Measurements from ENCODE around the gene LRRC10B. TPM values are rescaled to one million over a fixed set of nuclear protein-coding genes. Genes with fewer than 3 reads are reported as not detected.

LRRC10B gene
- total RNA-seq, 1 donor from 2014 or later = 0.49 TPM

DNA sequence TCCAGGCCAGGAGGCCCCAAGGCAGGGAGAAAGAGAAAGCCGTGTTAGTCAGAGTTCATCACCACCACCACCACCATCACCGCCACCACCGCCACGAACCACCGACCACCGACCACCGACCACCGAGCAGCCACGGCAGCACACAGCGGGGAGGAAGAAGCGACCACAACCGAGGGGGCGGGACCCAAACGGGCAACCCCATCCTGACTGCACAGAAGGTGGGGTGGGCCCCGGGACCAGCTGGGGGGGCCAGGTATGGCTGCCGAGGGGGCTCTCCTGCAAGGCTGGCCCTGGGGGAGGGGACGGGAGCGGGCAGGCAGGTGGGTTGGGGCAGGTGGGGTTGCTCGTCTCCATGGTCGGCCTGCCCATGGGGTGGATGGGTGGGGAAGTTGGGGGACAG, 38.1 kb downstream of the LRRC10B start:
- no peak for DNase-seq

DNA sequence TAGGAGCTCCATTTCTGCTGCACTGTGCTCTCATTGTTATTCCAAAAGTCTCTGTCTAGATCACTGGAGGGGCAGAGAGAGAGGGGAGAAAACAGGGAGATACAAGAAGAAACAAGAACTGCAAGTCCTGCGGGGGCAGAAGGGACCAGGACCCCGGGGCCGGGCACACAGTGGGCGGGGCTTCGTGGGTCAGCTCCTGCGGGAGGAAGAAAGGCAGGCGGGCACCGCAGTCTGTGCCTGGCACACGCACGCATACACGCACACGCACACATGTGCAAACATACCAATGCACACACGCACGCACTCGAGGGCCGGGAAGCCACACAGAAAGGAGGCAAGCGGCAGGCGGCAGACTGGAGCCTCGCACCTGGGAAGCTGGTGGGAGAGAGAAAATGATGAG, 38.7 kb downstream of the LRRC10B start:
- DNase-seq = no peak

DNA sequence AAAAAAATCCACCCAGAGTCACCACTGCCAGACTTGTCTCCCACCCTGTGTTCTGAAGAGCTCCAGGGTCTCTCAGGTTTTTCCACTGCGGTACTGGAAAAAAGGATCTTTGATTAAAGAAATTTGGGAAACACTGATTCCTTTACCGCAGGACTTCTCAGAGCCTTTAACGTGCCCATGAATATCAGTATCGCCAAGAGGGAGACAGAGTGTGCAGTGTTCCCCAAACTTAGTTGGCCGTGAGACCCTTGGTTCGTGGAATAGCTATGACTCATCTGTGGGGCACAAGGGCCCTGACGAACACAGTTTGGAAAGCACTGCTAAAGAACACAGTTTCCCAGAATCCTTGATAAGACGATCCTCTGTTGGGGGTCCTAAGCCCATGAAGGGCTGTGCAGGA, 40.6 kb downstream of the LRRC10B start:
- DNase-seq = no peak

DNA sequence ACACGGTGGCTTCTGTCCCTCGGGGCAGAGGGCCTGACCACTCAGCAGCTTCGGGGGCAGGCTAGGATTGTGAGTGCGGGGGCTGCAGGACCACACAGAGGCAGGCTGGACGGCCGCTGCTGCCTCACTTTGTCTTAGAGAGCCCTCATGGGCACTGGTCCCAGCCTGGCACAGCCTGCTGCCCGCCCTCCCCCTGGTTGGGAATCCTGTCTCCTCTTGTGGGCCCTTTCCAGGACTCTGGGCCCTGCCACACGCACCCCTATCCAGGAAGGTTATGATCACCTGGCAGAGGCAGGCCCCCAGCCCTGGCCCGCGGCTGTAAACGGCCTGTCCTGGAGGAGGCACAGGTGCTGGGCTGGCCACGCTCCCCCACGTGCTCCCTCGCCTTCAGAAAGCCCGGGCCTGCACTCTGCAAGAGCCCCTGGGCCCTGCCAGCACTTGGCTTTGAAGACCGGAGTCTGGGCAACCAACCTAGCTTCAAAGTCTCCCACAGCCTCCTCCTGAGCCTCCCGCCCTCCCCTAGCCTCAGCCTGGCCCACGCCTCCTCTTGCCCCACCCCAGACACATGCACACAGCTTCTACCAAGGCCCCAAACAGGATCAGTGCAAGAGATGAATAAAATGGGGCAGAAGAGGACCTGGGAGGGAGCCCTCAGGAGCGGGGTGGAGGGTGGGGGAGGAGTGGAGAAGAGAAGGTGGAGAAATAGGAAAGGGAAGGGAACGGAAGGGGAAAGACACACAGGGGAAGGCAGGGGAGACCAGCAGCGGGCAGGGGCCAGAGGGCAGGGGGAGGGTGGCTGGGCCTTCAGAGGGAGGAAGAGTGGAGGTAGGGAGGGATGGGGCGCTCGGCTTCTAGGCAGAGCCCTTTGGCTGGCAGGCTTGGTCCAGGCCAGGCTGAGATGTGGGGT, 41.4 kb downstream of the LRRC10B start:
- DNase-seq = no peak

DNA sequence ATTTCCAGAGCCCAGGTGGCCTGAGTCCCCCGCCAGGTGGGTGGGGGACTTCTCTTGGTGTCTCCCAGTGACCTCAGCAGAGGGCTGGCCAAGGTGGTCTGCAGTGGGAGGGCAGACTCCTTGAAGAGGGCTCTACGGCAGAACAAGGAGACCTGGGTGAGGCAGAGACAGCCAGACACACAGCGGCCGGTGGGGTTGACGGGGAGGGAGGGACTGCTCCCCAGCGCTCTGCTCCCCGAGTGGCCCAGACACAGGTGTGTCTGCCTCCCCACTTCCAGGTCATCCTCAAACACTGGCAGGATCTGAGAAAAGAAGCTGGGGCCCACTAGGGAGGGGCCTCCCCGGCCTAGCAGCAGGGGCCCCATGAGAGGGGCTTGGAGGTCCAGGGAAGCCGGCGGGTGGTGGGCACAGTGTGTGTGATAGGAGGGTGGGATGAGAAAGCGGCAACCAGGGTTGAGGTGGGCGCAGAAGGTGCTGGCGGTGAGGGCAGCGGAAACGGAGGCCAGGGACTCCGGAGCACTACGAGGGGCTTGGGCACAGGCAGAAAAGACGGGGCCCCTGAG, 42.2 kb downstream of the LRRC10B start:
- no peak for DNase-seq

DNA sequence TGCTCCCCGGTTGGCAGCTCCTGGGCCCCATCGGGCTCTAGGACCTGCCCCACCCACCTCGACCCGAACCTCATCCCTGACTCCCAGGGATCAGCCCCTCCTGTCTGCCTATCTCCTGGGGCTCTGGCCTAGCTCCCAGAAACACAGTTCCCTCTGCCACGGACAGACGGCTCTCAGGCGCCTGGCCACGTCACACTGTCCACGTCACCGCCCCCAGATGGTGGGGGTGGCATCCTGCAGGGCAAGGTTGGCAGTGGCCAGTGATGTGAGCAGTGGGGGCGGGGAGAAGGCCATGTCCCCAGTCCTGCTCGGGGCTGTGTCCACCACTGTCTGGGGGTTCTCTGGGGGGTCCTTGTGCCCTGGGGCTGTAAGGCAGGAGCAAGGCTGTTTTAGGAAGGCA, 43.1 kb downstream of the LRRC10B start:
- DNase-seq = no peak

DNA sequence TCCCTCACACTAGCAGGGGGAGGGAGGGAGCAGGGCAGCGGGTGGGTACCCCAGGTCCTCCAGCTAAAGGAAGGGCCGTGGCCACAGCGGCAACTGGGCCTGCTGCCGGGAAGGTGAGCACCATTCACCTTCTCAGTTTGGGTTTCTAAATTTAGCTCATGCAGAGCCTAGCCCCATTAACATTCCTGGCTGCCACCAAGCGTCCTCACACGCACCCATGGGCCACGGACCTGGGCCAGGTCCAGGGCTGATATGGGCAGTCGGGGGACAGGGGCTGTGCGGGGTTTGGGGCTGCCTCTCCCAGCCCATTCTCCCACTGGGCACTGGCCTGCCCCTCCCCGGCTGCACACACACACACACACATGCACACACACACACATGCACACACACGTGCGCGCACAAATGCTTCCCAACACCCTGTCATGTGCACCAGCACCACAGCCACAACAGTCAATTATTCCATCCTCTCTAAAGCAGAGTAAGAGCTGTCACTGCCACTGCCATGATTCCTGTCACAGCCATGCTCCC, 43.6 kb downstream of the LRRC10B start:
- no peak for DNase-seq

DNA sequence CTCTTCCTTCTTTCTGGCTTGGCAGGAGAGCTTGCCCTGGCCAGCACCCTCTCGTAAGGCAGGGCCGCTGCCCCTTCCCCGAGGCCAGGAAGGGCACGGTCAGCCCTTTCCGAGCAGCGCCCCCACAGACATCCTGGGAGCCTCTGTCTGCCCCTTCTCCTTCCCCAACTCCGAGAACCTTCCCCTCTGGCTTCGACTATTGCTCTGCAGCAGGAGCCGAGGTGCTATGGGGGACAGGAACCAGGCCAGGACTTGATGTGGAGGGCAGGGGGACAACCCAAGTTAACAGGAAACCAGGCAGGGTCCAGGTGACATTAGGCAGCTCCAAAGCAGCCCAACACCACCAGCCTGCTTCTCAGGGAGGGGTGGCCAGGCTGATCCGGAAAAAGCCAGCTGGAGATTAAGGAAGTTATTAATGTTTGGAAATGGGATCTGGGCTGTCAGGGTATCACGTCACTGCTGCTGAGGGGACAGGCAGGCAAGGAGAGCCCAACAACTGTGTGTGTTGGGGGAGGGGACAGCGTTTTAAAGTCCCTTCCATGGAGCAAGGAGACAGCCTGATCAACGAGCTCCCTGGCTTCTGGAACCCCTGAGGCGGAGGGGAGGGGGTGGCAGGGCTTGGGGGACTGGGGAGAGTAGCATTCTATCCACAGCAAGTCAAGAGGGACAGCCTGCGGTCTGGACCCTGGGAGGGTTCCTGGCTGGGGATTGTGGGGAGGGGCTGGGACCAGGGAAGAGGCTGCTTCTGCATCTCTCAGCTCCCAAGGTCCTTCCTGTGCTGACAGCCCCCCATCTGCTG, 45.0 kb downstream of the LRRC10B start:
- DNase-seq = no peak

DNA sequence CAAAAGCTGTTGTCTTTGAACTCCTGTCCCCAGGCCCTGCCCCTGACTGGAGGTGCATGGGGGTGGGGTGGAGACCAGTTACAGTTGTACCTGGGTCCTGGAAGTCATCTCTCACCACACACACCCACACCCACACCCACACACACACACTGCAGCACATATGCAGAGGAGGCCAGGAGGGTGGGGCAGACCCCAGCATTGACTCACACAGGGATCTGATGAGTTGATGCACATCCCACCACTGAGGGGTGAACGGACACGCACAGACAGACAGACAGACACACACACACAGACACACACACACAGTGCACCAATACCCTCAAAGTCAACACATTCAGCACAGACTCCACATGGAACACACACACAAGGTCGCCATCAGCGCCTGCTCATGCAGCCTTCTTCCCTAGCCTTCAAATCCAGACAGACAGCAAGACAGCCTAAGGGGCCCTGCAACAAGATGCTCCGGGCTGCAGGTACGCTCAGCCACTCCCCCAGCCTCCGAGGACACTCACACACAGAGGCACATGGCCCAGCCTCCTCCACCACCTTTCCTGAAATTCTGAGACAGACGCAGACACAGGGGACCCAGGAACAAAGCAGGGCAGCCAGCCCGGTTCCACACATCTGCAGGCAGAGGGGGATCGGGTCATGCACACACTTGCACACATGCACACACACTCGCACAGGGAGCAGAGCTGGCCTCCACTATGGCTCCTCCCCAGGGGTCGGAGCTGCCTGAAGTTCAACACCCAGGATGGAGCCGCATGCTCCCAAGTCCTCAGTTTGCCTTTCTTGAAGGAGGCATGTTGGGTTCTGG, 45.8 kb downstream of the LRRC10B start:
- DNase-seq = no peak

DNA sequence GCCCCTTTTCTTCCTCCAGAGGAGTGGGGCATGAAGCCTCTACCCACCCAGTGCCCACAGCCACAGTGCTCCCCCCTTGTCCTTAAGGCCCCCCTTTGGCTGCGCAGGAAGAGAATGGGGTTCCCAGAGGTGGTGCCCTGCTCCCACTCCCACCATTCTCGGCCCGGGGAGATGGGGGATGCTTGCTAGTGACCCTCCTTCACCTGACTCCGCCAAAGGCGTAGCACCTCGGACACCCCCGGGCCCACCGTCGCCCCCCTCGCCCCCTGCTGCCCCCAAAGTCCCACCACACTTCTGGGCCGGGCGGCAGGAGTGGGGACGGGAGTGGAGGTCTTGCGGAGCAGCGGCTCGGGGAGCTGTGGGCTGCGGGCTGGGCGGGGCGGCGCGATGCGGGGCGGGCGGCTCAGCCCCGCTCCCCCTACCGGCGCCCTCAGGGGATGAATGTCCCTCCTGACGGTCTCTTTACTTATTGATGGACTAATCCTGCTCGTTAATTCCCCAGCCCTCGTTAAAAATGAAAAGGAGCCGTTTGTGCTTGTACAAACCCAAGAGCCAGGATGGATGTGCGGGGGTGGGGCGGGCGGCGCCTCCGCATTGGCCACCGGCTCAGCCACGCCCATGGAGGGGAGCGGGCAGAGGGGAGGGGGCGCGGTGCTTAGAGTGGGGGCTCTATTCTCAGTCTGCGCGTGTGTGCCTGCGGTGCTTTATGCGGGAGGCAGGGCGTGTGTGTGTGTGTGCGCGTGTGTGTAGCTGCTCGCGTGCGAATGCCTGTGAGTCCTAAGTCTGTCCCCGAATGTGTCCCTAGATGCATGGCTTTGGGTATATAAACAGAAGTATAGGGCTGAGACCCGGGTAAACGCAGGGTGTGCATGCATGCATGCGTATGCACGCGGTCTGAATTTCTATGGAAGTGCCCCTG, 46.8 kb downstream of the LRRC10B start:
- no peak for DNase-seq

DNA sequence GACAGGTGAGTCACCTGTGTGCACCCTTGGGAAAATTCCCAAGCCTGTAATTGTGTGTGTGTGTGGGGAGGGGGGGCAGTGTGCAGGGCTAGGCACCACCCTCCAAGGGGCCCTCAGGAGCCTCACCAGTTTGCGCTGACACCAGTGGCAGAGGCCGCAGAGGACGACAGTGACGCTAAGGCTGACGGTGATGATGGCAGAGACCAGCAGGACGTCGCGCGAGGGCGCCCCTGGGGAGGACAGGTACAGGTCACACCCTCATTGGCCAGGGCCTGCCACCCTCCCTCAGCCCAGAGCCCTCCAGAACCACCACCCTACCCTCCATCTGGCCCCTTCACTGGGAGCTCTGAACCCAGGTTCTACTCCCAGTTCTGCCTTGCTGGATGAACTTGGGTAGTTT, 47.4 kb downstream of the LRRC10B start:
- DNase-seq = no peak

DNA sequence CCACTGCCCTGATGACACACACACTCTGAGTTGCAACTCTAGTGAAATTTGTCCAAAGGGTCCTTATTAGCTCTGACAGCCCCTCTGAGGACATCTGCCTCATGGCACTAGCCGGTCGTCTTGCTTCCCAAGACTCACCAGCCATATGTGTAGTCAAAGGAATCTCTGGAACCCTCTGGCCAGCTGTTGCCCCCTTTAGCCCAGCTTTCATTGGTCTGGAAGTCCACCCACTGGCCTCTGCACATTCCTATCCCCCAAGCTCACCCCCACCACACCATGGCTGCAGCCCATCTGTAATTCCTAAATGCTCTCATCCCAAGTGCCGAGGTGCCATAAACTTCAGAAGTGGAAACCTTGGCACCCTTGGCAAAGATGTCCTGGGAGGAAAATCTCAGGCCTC, 48.1 kb downstream of the LRRC10B start:
- no peak for DNase-seq

Small RNA genes within 50 kb of the gene (small RNA-seq; reads per million reads assigned to genes)
- not detected for gene MIR4488 (ENCODE audit: low replicate concordance)

Other genes with a start within 250 kb of the LRRC10B start
- 0.49 TPM for gene VWCE, start 213.4 kb upstream of the LRRC10B start, total RNA-seq
- 158 TPM for gene DDB1, start 175.6 kb upstream of the LRRC10B start, total RNA-seq
- gene TKFC, start 175.5 kb upstream of the LRRC10B start, total RNA-seq = 13.0 TPM
- gene CYB561A3, start 146.9 kb upstream of the LRRC10B start, total RNA-seq = 13.4 TPM
- gene TMEM138, start 146.4 kb upstream of the LRRC10B start, total RNA-seq = 16.6 TPM
- gene TMEM216, start 116.2 kb upstream of the LRRC10B start, total RNA-seq = 8.3 TPM
- 29.1 TPM for gene CPSF7, start 78.8 kb upstream of the LRRC10B start, total RNA-seq
- gene SDHAF2, start 78.6 kb upstream of the LRRC10B start, total RNA-seq = 33.3 TPM
- gene SYT7, start 72.3 kb downstream of the LRRC10B start, total RNA-seq = 1.7 TPM
- 1.1 TPM for gene DAGLA, start 171.6 kb downstream of the LRRC10B start, total RNA-seq
- gene MYRF, start 243.9 kb downstream of the LRRC10B start, total RNA-seq = 0.30 TPM

All from skin of body (tissue), 3 donors.